Ovary (tissue), 3 donors: ENCODE data around the gene DENND5A.

ENCODE experiments used
- CTCF ChIP-seq, 3 donors: fragments of 450-650 bp in 2 of 3; fragments of 200-600 bp in 1 of 3; IDR thresholded peaks; one replicate each; pipeline versions ENCODE4 v1.5.1 to v1.8.0; 2016 to 2022; ENCODE audit warnings: antibody characterized with exemption in 3 of 3, mild to moderate bottlenecking in 1 of 3
- POLR2A ChIP-seq: fragments of 450-650 bp; IDR thresholded peaks from one replicate; pipeline ENCODE4 v1.6.1; 2017; ENCODE audit warnings: antibody characterized with exemption, mild to moderate bottlenecking, moderate library complexity
- donor health status: DM: no; HTN: no; CAD: no.

GRCh38 chr11:9136741-9137140, 128.4 kb downstream of the DENND5A start:
- no peak for TF ChIP-seq CTCF (IDR thresholded peaks at IDR 0.05)
- no peak for TF ChIP-seq POLR2A
